Mesodermal cell (in vitro differentiated cells): ENCODE measurements around the gene EPC1.

ENCODE experiments used
- H3K27ac ChIP-seq: 2 replicates; pipeline ENCODE4 v1.7.0; 2013; ENCODE audit warnings: mild to moderate bottlenecking, low read depth, low read length, moderate library complexity; ENCODE audit not compliant: severe bottlenecking
- H3K36me3 ChIP-seq: 2 replicates; pipeline ENCODE4 v1.7.1; 2013; ENCODE audit warnings: mild to moderate bottlenecking, low read length, moderate library complexity; ENCODE audit not compliant: control insufficient read depth, insufficient read depth
- H3K4me1 ChIP-seq: one replicate; pipeline ENCODE4 v1.7.1; 2013; ENCODE audit warnings: mild to moderate bottlenecking, low read length; ENCODE audit not compliant: insufficient read depth, control insufficient read depth, poor library complexity, severe bottlenecking
- H3K4me3 ChIP-seq: 2 replicates; pipeline ENCODE4 v1.7.0; 2013; ENCODE audit warnings: low read length, control low read depth, mild to moderate bottlenecking; ENCODE audit not compliant: insufficient read depth, poor library complexity, severe bottlenecking; ENCODE audit errors: extremely low read depth
- H3K9me3 ChIP-seq: 2 replicates; pipeline ENCODE4 v1.7.1; 2013; ENCODE audit warnings: mild to moderate bottlenecking, low read length, moderate library complexity; ENCODE audit not compliant: control insufficient read depth
- WGBS, 2 experiments: methylation state at CpG; one replicate each; pipeline ENCODE4 v1.1.5; 2013; ENCODE audit warnings: missing lambda C conversion rate in 2 of 2; ENCODE audit not compliant: insufficient coverage in 2 of 2; 5-methylcytosine and 5-hydroxymethylcytosine counted together

Gene EPC1

DNA sequence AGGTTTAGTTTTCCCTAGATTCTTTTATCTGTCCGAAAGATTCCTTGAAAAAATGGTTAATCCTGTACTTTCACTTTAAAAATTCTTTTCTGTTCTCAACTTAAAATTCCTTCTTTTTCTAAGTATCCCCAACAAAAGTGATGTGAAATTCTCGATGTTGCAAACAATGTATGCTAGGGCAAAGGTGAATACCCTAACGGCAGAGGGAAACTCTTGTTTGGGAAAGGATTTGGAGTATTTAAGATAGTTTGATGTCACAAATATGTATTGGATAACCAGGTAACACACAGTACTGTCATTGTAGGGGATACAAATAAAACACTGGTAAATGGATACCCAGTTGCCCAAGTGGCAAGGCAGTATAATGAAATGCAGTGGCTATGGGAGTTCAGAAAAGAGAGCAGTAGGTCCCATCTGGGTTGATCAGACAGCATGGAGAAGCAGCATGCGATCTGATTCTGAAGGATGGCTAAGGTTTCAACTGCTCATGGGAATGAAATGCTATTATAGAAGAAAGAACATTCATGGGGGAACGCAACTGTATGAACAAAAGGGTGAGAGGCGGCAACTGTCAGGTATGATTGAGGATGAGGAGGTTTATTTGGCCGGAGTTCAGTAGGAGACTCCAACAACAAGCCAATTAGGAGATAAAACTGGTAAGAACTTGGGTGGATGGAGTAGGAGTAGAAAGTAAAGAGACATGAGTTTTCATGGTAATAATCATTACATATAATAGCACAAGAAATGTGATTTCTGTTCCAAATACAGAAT is 3.2 kb upstream of the EPC1 start:
- no peak overlapping the region for H3K4me3 ChIP-seq
- WGBS, 2 experiments, result 74 to 75% methylated on average over 4 to 5 of the region's 7 CpGs
- H3K9me3 ChIP-seq, result peaks cover 4% of the 10 kb centered on the region
- peaks cover 11% of the 10 kb centered on the region for H3K4me1 ChIP-seq
- H3K27ac ChIP-seq, result no peak overlapping the region
- peaks cover 7% of the 10 kb centered on the region for H3K36me3 ChIP-seq

DNA sequence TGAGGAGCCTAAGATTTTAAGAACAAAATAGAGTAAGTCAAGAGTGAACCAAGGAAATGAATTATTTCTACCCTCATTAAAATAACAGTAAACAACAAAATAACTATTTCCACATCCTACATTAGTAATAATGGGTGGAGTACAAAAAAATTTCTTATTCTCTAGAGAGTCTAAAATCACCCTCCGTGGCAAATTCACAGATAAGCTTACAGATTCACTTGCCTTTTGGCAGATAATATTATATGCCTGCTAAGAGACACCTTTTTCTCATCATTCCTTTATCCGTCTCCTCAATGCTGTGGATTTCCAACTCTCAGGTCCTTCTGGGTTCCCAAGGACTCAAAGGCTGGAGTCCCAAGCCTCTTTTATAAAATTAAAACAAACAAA is 2.2 kb upstream of the EPC1 start:
- WGBS, 2 experiments, result 95 to 100% methylated on average over 1 to 2 of the region's 2 CpGs
- H3K27ac ChIP-seq, result no peak overlapping the region
- H3K4me1 ChIP-seq, result peaks cover 11% of the 10 kb centered on the region
- H3K36me3 ChIP-seq, result peaks cover 6% of the 10 kb centered on the region
- no peak overlapping the region for H3K4me3 ChIP-seq
- no peaks in the 10 kb centered on the region for H3K9me3 ChIP-seq

DNA sequence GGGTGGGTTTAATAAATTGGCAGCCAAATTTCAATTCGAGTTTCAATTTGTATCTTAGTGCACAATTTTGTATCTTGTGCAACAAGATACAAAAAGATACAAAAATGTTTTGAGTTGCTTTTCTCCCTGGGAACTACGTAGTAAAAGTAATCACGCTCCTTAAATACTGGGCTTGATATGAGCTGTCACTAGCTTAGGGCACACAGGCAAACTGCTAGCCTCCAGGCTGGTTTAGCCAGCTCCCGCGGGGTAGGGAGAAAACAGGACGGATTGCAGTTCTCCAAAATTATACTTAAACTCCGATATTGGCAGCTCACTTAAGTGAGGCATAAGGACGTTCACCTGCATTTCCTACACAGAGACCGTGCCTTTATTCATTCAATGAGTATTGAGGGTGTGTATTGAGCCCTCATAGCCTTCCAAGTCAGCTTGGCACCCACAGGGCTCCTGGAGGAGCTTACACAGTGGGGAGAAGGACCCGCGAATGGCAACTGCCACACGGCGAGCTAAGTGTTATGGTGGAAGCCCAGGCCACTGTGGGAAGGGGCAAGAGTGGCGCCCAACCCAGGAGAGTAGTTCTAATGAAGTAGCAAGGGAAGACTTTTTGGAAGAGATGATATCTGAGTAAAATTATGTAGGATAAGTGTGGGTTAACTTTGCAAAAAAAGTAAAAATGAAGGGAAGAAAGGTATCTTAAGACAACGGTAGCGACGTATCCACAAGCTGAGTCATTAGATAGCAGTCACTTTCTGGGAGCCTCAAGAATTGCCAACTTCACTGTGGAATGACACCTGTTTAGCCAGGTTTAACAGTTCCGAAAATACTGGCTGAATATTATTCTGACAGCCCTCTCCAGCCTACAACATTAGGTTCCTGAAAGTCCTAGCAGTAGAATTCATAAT is 1.6 kb upstream of the EPC1 start:
- WGBS, 2 experiments, result 86 to 88% methylated on average over 14 of the region's 18 CpGs
- Histone ChIP-seq H3K4me3 (no peak overlapping the region), H3K36me3 (peaks cover 12% of the 10 kb centered on the region), H3K4me1 (peaks cover 11% of the 10 kb centered on the region), H3K27ac (no peak overlapping the region), H3K9me3 (no peaks in the 10 kb centered on the region)

DNA sequence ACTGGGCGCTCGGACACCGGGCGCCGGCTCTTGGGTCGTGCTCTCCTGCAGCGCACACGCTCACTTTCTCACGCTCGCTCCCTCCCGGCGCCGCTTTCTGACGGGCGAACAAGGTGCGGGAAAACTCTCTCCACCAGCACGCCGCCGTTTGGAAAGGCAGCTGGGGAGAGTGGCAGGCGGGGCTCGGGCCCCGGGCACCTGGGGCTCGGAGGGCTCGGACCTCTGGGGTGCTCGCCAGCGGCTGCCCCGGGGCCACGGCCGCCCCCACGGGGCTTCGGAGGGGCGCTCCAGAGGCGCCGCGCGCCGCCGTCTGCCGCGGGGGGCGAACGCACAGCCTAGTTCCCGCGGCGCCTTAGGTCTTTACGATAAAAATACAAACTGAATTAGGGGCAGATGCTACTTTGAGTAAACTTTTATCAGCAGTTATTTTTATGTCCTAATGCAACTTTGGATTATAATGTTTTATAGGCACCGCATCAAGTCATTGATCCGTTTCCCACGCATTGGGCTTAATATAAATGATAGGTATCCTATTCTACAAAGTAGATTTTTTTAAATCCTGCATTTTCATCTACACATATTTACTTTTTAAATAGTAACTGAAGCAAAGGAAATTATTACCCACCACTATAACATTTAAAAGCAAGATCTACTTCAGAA is 535 bp upstream of the EPC1 start:
- Histone ChIP-seq H3K27ac (peak overlapping the region; percentile 100), H3K9me3 (no peaks in the 10 kb centered on the region), H3K36me3 (peaks cover 19% of the 10 kb centered on the region), H3K4me3 (peak overlapping the region; percentile 81), H3K4me1 (peaks cover 2% of the 10 kb centered on the region)
- WGBS, 2 experiments, result 0% methylated on average over 26 to 27 of the region's 49 CpGs

DNA sequence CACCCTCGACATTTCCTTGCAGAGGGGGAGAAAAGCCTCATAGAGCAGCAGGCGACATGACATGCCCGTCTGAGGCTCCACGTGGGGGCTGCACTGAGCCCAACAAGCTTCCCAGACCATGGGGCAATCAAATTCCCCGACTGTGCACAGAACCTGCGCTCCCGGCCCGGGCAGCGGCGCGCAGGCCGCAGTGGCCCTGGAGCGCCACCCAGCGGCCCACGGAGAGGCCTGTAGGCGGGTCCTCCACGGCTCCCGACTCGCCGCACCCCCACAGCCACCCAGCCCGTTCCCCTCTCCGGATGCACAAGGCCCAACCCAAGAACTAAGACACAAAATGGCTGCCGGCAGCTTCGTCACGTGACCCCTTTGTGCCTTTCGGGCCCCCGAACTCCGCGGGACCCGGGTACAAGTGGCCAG is 816 bp downstream of the EPC1 start:
- 0% methylated on average over 16 to 23 of the region's 30 CpGs for WGBS, 2 experiments
- H3K4me1 ChIP-seq, result no peaks in the 10 kb centered on the region

DNA sequence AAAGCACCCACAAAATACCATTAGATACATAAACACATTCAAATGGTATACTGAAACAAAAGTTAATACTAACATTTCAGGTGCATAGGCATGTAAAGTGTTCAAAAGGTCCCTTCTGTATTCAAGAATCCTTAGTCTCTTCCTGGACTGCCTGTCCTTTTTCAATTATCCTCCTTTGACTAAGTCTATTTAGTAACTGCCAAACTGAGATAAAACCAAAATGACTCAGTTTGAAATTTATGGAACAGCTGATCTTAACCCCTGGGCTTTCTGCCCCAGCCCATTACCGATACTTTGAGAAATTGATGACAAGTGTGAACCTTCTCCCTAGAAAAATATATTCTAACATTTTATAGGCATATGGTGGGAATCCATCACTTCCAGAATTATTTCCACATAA is 5.4 kb downstream of the EPC1 start:
- H3K36me3 ChIP-seq, result peaks cover 30% of the 10 kb centered on the region
- 100% methylated on average over 1 of the region's 1 CpG; no CpG with 5 or more reads in 1 of the 2 experiments for WGBS, 2 experiments
- H3K4me1 ChIP-seq, result no peaks in the 10 kb centered on the region
- no peaks in the 10 kb centered on the region for H3K9me3 ChIP-seq
- H3K27ac ChIP-seq, result no peak overlapping the region
- H3K4me3 ChIP-seq, result no peak overlapping the region

More for the DNA sequence above, 816 bp downstream of the EPC1 start:
- H3K36me3 ChIP-seq, result peaks cover 22% of the 10 kb centered on the region
- peak overlapping the region; percentile 100 for H3K27ac ChIP-seq
- peak overlapping the region; percentile 81 for H3K4me3 ChIP-seq
- H3K9me3 ChIP-seq, result no peaks in the 10 kb centered on the region

DNA sequence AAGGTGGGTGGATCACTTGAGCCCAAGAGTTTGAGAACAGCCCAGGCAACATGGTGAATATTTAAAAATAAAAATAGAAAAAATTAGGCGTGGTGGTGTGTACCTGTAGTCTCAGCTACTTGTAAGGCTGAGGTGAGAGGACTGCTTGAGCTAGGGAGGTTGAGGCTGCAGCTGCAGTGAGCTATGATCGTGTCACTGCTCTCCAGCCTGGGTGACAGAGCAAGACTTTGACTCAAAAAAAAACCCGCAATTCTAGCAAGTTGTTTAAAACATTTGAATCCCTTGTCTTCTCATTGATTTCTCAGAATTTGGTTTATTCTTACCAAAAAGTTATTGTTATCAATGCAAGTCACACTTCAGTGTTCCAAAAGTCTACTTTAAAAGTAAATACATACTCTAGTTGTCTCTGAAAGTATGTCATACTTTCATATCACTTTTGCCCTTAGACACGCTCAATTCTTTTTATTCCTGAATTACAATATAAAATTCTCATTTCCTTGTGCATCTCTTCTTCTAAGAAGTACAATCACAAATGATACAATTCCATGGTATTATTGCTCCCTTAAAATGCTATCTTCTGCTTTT is 6.3 kb downstream of the EPC1 start:
- Histone ChIP-seq H3K4me1 (no peaks in the 10 kb centered on the region), H3K36me3 (peaks cover 30% of the 10 kb centered on the region), H3K4me3 (no peak overlapping the region), H3K9me3 (no peaks in the 10 kb centered on the region), H3K27ac (no peak overlapping the region)
- WGBS, 2 experiments, result 58 to 73% methylated on average over 3 to 4 of the region's 4 CpGs

DNA sequence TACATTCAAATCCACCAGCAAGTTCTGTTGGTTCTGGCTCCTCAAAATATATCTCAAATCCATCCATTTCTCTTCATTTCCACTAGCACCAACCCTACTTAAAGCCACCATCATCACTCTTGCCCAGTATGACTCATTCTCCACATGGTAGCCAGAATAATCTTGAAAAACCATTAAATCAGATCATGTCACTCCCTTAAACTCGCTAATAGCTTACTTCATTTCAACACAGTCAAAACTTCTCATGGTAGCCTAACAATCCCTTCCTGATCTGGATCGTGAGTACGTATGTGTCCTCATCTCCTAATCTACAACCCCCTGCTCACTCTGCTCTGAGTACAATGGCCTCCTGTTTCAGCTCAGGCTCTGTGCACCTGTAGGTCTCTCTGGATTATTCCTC is 8.7 kb downstream of the EPC1 start:
- no peaks in the 10 kb centered on the region for H3K4me1 ChIP-seq
- H3K4me3 ChIP-seq, result no peak overlapping the region
- 94 to 95% methylated on average over 3 of the region's 3 CpGs for WGBS, 2 experiments
- no peaks in the 10 kb centered on the region for H3K9me3 ChIP-seq
- peaks cover 15% of the 10 kb centered on the region for H3K36me3 ChIP-seq
- H3K27ac ChIP-seq, result no peak overlapping the region

DNA sequence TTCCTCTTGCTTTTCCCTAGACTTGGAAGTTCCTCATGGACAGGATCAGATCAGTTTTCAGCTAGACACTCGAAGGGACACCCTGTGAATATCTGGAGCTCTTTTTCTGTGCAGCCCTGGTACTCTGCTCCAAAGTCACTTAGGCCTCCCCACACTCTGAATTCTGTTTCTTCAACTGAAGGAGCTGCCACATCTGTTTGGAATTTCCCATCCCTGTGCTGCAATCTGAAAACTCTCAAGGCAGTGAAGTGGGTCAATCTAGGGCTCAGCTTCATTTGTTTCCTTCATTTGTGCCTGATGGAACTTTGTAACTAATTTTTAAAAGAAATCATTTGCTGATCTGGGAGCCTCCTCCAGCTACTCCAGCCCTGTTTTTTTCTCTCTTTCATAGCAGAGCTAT is 9.6 kb downstream of the EPC1 start:
- Histone ChIP-seq H3K4me3 (no peak overlapping the region), H3K36me3 (peaks cover 11% of the 10 kb centered on the region), H3K9me3 (no peaks in the 10 kb centered on the region), H3K4me1 (no peaks in the 10 kb centered on the region), H3K27ac (no peak overlapping the region)
- 93 to 100% methylated on average over 1 of the region's 1 CpG for WGBS, 2 experiments

DNA sequence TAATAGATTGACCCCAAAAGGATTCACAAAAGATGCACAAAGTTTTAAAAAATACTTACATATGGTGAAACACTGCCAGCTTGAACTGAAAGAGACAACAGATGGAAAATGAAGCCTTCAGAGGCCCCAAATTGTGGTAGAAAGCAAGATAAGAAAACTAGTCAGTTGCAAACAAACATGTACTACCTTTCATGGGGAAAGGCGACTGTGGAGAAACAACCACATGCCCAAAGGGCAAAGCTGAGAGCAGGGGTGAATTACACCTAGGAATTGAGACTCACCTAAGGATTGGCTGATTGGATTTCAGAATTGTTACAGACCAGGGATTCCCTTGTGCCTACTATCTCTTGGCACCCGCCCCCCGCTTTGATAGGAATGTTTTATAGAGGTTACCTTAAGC is 13.1 kb downstream of the EPC1 start:
- Histone ChIP-seq H3K9me3 (no peaks in the 10 kb centered on the region), H3K36me3 (peaks cover 8% of the 10 kb centered on the region), H3K4me1 (no peaks in the 10 kb centered on the region), H3K4me3 (no peak overlapping the region), H3K27ac (no peak overlapping the region)
- WGBS, 2 experiments, result 100% methylated on average over 1 of the region's 3 CpGs; no CpG with 5 or more reads in 1 of the 2 experiments
